Stomach (tissue), 4 donors: ENCODE data around the gene MBIP.

Experiments
- CTCF ChIP-seq, 7 experiments: fragments of 450-650 bp in 4 of 7; fragments of 200-600 bp in 3 of 7; sonication (generic) in 3 of 7; IDR thresholded peaks; one replicate each; pipeline ENCODE4 v1.5.1; 2016 to 2019; ENCODE audit warnings: antibody characterized with exemption in 7 of 7, control low read depth in 2 of 7, mild to moderate bottlenecking in 1 of 7
- EP300 ChIP-seq: sonication (generic); formaldehyde crosslinking; IDR thresholded peaks from one replicate; pipeline ENCODE4 v1.6.1; 2017; ENCODE audit warnings: antibody characterized with exemption
- POLR2A ChIP-seq, 4 donors: fragments of 450-650 bp; IDR thresholded peaks; one replicate each; pipeline ENCODE4 v1.6.1; 2016; ENCODE audit warnings: antibody characterized with exemption in 4 of 4, control low read depth in 2 of 4, mild to moderate bottlenecking in 1 of 4, moderate library complexity in 1 of 4
- POLR2AphosphoS5 ChIP-seq, 3 donors: sonication (generic); formaldehyde crosslinking; IDR thresholded peaks; one replicate each; pipeline ENCODE4 v1.6.1; 2016; ENCODE audit warnings: antibody characterized with exemption in 3 of 3

- TF ChIP-seq CTCF (IDR thresholded peaks at IDR 0.05) (no peak), EP300 (no peak), POLR2A (IDR thresholded peaks at IDR 0.05) (peak in 1 of 4 donors; percentile 51), POLR2AphosphoS5 (IDR thresholded peaks at IDR 0.05) (peak; percentile 52 to 88 (median 69))
Measured at GRCh38 chr14:36320200-36320896, at the start of gene MBIP.
